C4-2B (cell line): Measurements from ENCODE around the gene NPAT.

Source experiments
- CTCF ChIP-seq: fragments of 450-650 bp; conservative IDR thresholded peaks from 2 replicates; pipeline ENCODE4 v1.5.1; 2017; ENCODE audit warnings: mild to moderate bottlenecking
- ZFX ChIP-seq: fragments of 450-650 bp; IDR thresholded peaks from 2 replicates; pipeline ENCODE4 v1.6.1; 2017

- peak; percentile 95 for TF ChIP-seq CTCF
- no peak for TF ChIP-seq ZFX
Measured at GRCh38 chr11:108222574-108223347, at the start of gene NPAT, which contains the start of gene ATM.
